ENCODE results near the gene RNF212.
"Not testable (repeated sequence)": the region's sequence is repeated elsewhere in the genome, so short reads cannot be mapped to it uniquely, and the experiment has no call there.

RNF212 gene

GRCh38 chr4:1060121-1060520 lies 53.2 kb downstream of the RNF212 start:
- DNase-seq (ENCODE audit: low read depth) = no peak
- H3K4me3 ChIP-seq (ENCODE audit: low read depth, low read length) = no peak overlapping the region
- TF ChIP-seq CTCF (IDR thresholded peaks at IDR 0.05; ENCODE audit: low read depth, low read length, missing control alignments) = no peak

- no peak overlapping the region for H3K4me3 ChIP-seq (ENCODE audit: low read depth, low read length)
- no peak for DNase-seq (ENCODE audit: low read depth)
- no peak for TF ChIP-seq CTCF (IDR thresholded peaks at IDR 0.05; ENCODE audit: low read depth, low read length, missing control alignments)
Measured at GRCh38 chr4:1058997-1059665, 54.2 kb downstream of the RNF212 start.

- no peak for DNase-seq (ENCODE audit: low read depth)
- TF ChIP-seq CTCF (IDR thresholded peaks at IDR 0.05; ENCODE audit: low read depth, low read length, missing control alignments) = no peak
- H3K4me3 ChIP-seq (ENCODE audit: low read depth, low read length) = no peak overlapping the region
Measured at GRCh38 chr4:1058198-1058996, 55.0 kb downstream of the RNF212 start.

- no peak for TF ChIP-seq CTCF (IDR thresholded peaks at IDR 0.05; ENCODE audit: low read depth, low read length, missing control alignments)
- no peak for DNase-seq (ENCODE audit: low read depth)
Measured at GRCh38 chr4:1057403-1057745, 56.0 kb downstream of the RNF212 start.

GRCh38 chr4:1056671-1057402 lies 56.5 kb downstream of the RNF212 start:
- H3K4me3 ChIP-seq (ENCODE audit: low read depth, low read length) = no peak overlapping the region
- TF ChIP-seq CTCF (IDR thresholded peaks at IDR 0.05; ENCODE audit: low read depth, low read length, missing control alignments) = no peak
- DNase-seq (ENCODE audit: low read depth) = no peak

More at GRCh38 chr4:1057403-1057745, 56.0 kb downstream of the RNF212 start:
- H3K4me3 ChIP-seq (ENCODE audit: low read depth, low read length) = no peak overlapping the region

- no peak for TF ChIP-seq CTCF (IDR thresholded peaks at IDR 0.05; ENCODE audit: low read depth, low read length, missing control alignments)
- no peak for DNase-seq (ENCODE audit: low read depth)
- H3K4me3 ChIP-seq (ENCODE audit: low read depth, low read length) = peak overlapping the region; percentile 22
Measured at GRCh38 chr4:1055721-1056590, 57.4 kb downstream of the RNF212 start.

- DNase-seq (ENCODE audit: low read depth); H3K4me3 ChIP-seq (ENCODE audit: low read depth, low read length): not testable (repeated sequence)
Measured at GRCh38 chr4:1055243-1055701, 58.1 kb downstream of the RNF212 start.

- DNase-seq (ENCODE audit: low read depth); H3K4me3 ChIP-seq (ENCODE audit: low read depth, low read length): not testable (repeated sequence)
Measured at GRCh38 chr4:1054696-1055242, 58.6 kb downstream of the RNF212 start.

- DNase-seq (ENCODE audit: low read depth); H3K4me3 ChIP-seq (ENCODE audit: low read depth, low read length): not testable (repeated sequence)
Measured at GRCh38 chr4:1053891-1054290, 59.5 kb downstream of the RNF212 start.
